ENCODE data around the gene PPIE. TPM values are rescaled to one million over a fixed set of nuclear protein-coding genes. Genes with fewer than 3 reads are reported as not detected.

PPIE gene
- total RNA-seq, 1 experiment from 2014 or later = 62.8 TPM

GRCh38 chr1:39690225-39690624 is 48.5 kb upstream of the PPIE start:
- TF ChIP-seq EZH2 (IDR thresholded peaks at IDR 0.05; ENCODE audit: borderline replicate concordance, low read depth, low read length, poor library complexity, severe bottlenecking) (no peak), CTCF (conservative IDR thresholded peaks at IDR 0.05; ENCODE audit: low read depth, low read length) (no peak)
- no peak for DNase-seq (ENCODE audit: low spot score)
- Histone ChIP-seq H3K27ac (ENCODE audit: low read depth, low read length, poor library complexity, severe bottlenecking) (no peak overlapping the region), H3K4me3 (ENCODE audit: low read depth, low read length, poor library complexity, severe bottlenecking) (no peak overlapping the region), H3K9me3 (ENCODE audit: low read depth, low read length, poor library complexity, severe bottlenecking) (no peaks in the 10 kb centered on the region), H3K36me3 (ENCODE audit: insufficient read depth, low read length, poor library complexity, severe bottlenecking) (no peaks in the 10 kb centered on the region), H3K4me1 (ENCODE audit: insufficient read depth, low read length, poor library complexity, severe bottlenecking) (peaks cover 11% of the 10 kb centered on the region), H3K27me3 (replicated peaks; ENCODE audit: insufficient read depth, low read depth, low read length, poor library complexity) (peaks cover 70% of the 10 kb centered on the region)
- ChIA-PET CTCF (interaction anchor here (1.0 kb wide), 1 partner anchor 84 kb away, joined by 4 read pairs; no protein-coding TSS in a partner anchor), POLR2A (ENCODE audit: low non-redundant PET) (no interaction called here)
- no TSS peak for BruUV-seq (replicated peaks)
- intact Hi-C loops (cut with micrococcal nuclease; ENCODE audit: unreplicated experiment) = no loop called here

- Histone ChIP-seq H3K9me3 (ENCODE audit: low read depth, low read length, poor library complexity, severe bottlenecking) (no peaks in the 10 kb centered on the region), H3K4me3 (ENCODE audit: low read depth, low read length, poor library complexity, severe bottlenecking) (peak overlapping the region; percentile 39), H3K27ac (ENCODE audit: low read depth, low read length, poor library complexity, severe bottlenecking) (no peak overlapping the region), H3K4me1 (ENCODE audit: insufficient read depth, low read length, poor library complexity, severe bottlenecking) (peaks cover 11% of the 10 kb centered on the region), H3K36me3 (ENCODE audit: insufficient read depth, low read length, poor library complexity, severe bottlenecking) (no peaks in the 10 kb centered on the region), H3K27me3 (replicated peaks; ENCODE audit: insufficient read depth, low read depth, low read length, poor library complexity) (peaks cover 73% of the 10 kb centered on the region)
- POLR2A ChIA-PET (ENCODE audit: low non-redundant PET) = interaction anchor here (0.6 kb wide), 1 partner anchor 17 kb away, joined by 3 read pairs; no protein-coding TSS in a partner anchor
- TF ChIP-seq EZH2 (IDR thresholded peaks at IDR 0.05; ENCODE audit: borderline replicate concordance, low read depth, low read length, poor library complexity, severe bottlenecking) (no peak), CTCF (conservative IDR thresholded peaks at IDR 0.05; ENCODE audit: low read depth, low read length) (no peak)
- DNase-seq (ENCODE audit: low spot score) = no peak
- CTCF ChIA-PET = interaction anchor here (1.0 kb wide), 2 partner anchors 11 to 84 kb away, joined by 3 to 4 read pairs; no protein-coding TSS in a partner anchor
- no TSS peak for BruUV-seq (replicated peaks)
- intact Hi-C loops (cut with micrococcal nuclease; ENCODE audit: unreplicated experiment) = no loop called here
Observed at GRCh38 chr1:39690794-39691382, 47.8 kb upstream of the PPIE start.

GRCh38 chr1:39691383-39692151 is 47.1 kb upstream of the PPIE start, which contains the start of gene HPCAL4:
TSS of gene HPCAL4 (minus strand) at chr1:39691433. CDS start at chr1:39684603, 6,830 bp downstream.
- no peaks in the 10 kb centered on the region for H3K36me3 ChIP-seq (ENCODE audit: insufficient read depth, low read length, poor library complexity, severe bottlenecking)
- H3K27ac ChIP-seq (ENCODE audit: low read depth, low read length, poor library complexity, severe bottlenecking) = no peak within 1 kb of the TSS
- ChIA-PET POLR2A (ENCODE audit: low non-redundant PET) (interaction anchor here (0.6 kb wide), 1 partner anchor 18 kb away, joined by 3 read pairs; no protein-coding TSS in a partner anchor), CTCF (interaction anchor here (1.0 kb wide), 2 partner anchors 10 to 85 kb away, joined by 3 to 4 read pairs; no protein-coding TSS in a partner anchor)
- H3K9me3 ChIP-seq (ENCODE audit: low read depth, low read length, poor library complexity, severe bottlenecking) = no peaks in the 10 kb centered on the region
- DNase-seq (ENCODE audit: low spot score) = peak; percentile 94
- no TSS peak for BruUV-seq (replicated peaks)
- intact Hi-C loops (cut with micrococcal nuclease; ENCODE audit: unreplicated experiment) = loop anchor here (2.0 kb wide), 1 partner anchor 33 kb away; no protein-coding TSS in a partner anchor
- peaks cover 11% of the 10 kb centered on the region for H3K4me1 ChIP-seq (ENCODE audit: insufficient read depth, low read length, poor library complexity, severe bottlenecking)
- peaks cover 73% of the 10 kb centered on the region for H3K27me3 ChIP-seq (replicated peaks; ENCODE audit: insufficient read depth, low read depth, low read length, poor library complexity)
- peak within 1 kb of the TSS; percentile 39 for H3K4me3 ChIP-seq (ENCODE audit: low read depth, low read length, poor library complexity, severe bottlenecking)
- TF ChIP-seq EZH2 (IDR thresholded peaks at IDR 0.05; ENCODE audit: borderline replicate concordance, low read depth, low read length, poor library complexity, severe bottlenecking) = no peak
- TF ChIP-seq CTCF (conservative IDR thresholded peaks at IDR 0.05; ENCODE audit: low read depth, low read length) = no peak
